Measurements from ENCODE around the gene ACSS1.

ACSS1 gene

DNA sequence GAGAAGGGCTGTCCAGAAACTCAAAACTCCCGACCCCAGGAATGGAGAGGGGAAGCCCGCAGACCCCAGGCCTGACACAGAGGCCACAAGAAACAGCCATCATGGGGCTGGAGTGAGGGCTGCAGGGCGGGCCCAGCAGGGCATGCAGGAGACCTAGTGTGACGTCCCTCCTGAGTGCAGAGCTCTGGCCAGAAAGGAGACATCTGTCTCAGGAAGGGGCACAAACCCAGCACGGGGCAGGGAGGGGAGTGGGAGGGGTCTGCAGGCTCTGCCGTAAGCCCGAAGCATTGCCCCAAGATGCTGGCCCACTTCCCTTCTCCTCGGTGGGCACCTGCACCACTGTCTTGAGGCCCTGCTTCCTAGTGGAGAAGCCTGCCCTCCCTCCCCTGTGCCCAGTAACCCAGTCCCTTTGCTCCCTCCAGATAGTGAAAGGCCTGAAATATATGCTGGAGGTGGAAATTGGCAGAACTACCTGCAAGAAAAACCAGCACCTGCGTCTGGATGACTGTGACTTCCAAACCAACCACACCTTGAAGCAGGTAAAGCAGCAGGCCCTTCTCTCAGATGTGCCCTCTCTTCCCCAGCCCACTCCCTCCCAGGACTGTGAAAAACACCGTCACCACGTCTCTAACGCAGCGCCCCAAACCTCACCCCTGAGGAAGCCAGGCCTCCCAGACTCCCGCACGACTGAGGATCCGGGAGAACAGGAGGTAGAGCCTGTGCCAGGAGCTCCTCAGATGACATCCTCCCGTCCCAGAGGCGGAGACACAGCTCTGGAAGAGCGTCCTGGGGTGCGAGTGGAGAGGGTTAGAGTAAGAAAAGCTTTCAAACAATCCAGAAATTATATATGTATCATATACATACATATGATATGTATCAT lies 99.2 kb downstream of the ACSS1 start:
- TF ChIP-seq FOXP2 (optimal IDR thresholded peaks at IDR 0.05; ENCODE audit: borderline replicate concordance, extremely low read depth, extremely low read length, insufficient read depth) (no peak), SIN3A (IDR thresholded peaks at IDR 0.05; ENCODE audit: borderline replicate concordance, insufficient read depth, low read length) (no peak), REST (IDR thresholded peaks at IDR 0.05; ENCODE audit: insufficient read depth in 1 of 2, low read depth in 2 of 2, low read length in 2 of 2) (no peak), TAF1 (IDR thresholded peaks at IDR 0.05; ENCODE audit: borderline replicate concordance, insufficient read depth, low read length) (no peak), POLR2AphosphoS5 (IDR thresholded peaks at IDR 0.05; ENCODE audit: low read depth, low read length) (no peak)

GRCh38 chr20:24957326-24958016 lies 100.5 kb downstream of the ACSS1 start:
- no peak for TF ChIP-seq FOXP2 (optimal IDR thresholded peaks at IDR 0.05; ENCODE audit: borderline replicate concordance, extremely low read depth, extremely low read length, insufficient read depth)
- TF ChIP-seq POLR2AphosphoS5 (IDR thresholded peaks at IDR 0.05; ENCODE audit: low read depth, low read length), result no peak

Measured in PFSK-1 (cell line).